Activated CD8-positive, alpha-beta T cell treated with anti-CD3 and anti-CD28 coated beads for 36 hours (primary cell): ENCODE measurements around the gene SLC8A3. TPM values are rescaled to one million over a fixed set of nuclear protein-coding genes. Genes with fewer than 3 reads are reported as not detected.
A peak's percentile ranks its signal among the peaks of the same experiment; 100 is the strongest.

ENCODE experiments used
- ATAC-seq: fragments of 200-7000 bp; cut with Tn5 transposase; one replicate; pipeline ENCODE4 v1.10.0; 2021; ENCODE audit warnings: mild to moderate bottlenecking, moderate library complexity
- CTCF ChIA-PET: fragments of 350-600 bp; sonication (Branson Sonifier 250); formaldehyde crosslinking; loops from one replicate; lab custom pipeline; 2021; ENCODE audit warnings: antibody characterized with exemption; lab: Charles Lee
- POLR2A ChIA-PET: fragments of 350-600 bp; sonication (Branson Sonifier 250); formaldehyde crosslinking; loops from one replicate; lab custom pipeline; 2021; ENCODE audit warnings: antibody characterized with exemption; lab: Charles Lee
- DNase-seq: peaks from one replicate; pipeline ENCODE4 v3.0.0-alpha.2; 2020
- H3K27ac Mint-ChIP-seq: one replicate; pipeline ENCODE4 v1.8.0; 2021; ENCODE audit warnings: mild to moderate bottlenecking, mixed read lengths
- H3K27me3 Mint-ChIP-seq: one replicate; pipeline ENCODE4 v1.8.0; 2021; ENCODE audit warnings: mixed read lengths
- H3K36me3 Mint-ChIP-seq: one replicate; pipeline ENCODE4 v1.8.0; 2021; ENCODE audit warnings: low read depth, mixed read lengths
- H3K4me1 Mint-ChIP-seq: one replicate; pipeline ENCODE4 v1.8.0; 2021; ENCODE audit warnings: low read depth, mixed read lengths
- H3K4me3 Mint-ChIP-seq: one replicate; pipeline ENCODE4 v1.8.0; 2021; ENCODE audit warnings: mild to moderate bottlenecking, moderate library complexity, mixed read lengths
- H3K9me3 Mint-ChIP-seq: one replicate; pipeline ENCODE4 v1.8.0; 2021; ENCODE audit warnings: mixed read lengths
- CTCF ChIP-seq: fragments of 200-600 bp; IDR thresholded peaks from one replicate; pipeline ENCODE4 v1.8.0; 2022; ENCODE audit warnings: antibody characterized with exemption, mild to moderate bottlenecking
- intact Hi-C: fragments of 100-400 bp; cut with micrococcal nuclease; formaldehyde crosslinking; loops from one replicate; pipeline ENCODE4 v1.10.0; 2022
- total RNA-seq, 2 experiments: library from RNA; stranded (reverse); gene quantifications; one replicate each; pipeline ENCODE4 v1.2.3, GENCODE V29; 2021

Gene SLC8A3
- total RNA-seq, 2 experiments from 2014 or later = 0.54 TPM

GRCh38 chr14:70193396-70193795 is 4.6 kb upstream of the SLC8A3 start:
- no peak for TF ChIP-seq CTCF
- Mint-ChIP-seq H3K4me1 (peaks cover 9% of the 10 kb centered on the region), H3K9me3 (peaks cover 4% of the 10 kb centered on the region), H3K4me3 (no peak overlapping the region), H3K27me3 (peaks cover 63% of the 10 kb centered on the region), H3K27ac (no peak overlapping the region), H3K36me3 (no peaks in the 10 kb centered on the region)
- ATAC-seq (no peak), DNase-seq (no peak)
- intact Hi-C loops = no loop called here
- ChIA-PET POLR2A (no interaction called here), CTCF (no interaction called here)

GRCh38 chr14:70192915-70193314 is 4.2 kb upstream of the SLC8A3 start:
- ATAC-seq (no peak), DNase-seq (no peak)
- H3K4me3 Mint-ChIP-seq = no peak overlapping the region
- H3K27ac Mint-ChIP-seq = no peak overlapping the region
- intact Hi-C loops = no loop called here
- POLR2A ChIA-PET = no interaction called here
- CTCF ChIA-PET = no interaction called here
- no peaks in the 10 kb centered on the region for H3K36me3 Mint-ChIP-seq
- H3K4me1 Mint-ChIP-seq = peaks cover 12% of the 10 kb centered on the region
- TF ChIP-seq CTCF = no peak
- peaks cover 65% of the 10 kb centered on the region for H3K27me3 Mint-ChIP-seq
- peaks cover 4% of the 10 kb centered on the region for H3K9me3 Mint-ChIP-seq

DNA sequence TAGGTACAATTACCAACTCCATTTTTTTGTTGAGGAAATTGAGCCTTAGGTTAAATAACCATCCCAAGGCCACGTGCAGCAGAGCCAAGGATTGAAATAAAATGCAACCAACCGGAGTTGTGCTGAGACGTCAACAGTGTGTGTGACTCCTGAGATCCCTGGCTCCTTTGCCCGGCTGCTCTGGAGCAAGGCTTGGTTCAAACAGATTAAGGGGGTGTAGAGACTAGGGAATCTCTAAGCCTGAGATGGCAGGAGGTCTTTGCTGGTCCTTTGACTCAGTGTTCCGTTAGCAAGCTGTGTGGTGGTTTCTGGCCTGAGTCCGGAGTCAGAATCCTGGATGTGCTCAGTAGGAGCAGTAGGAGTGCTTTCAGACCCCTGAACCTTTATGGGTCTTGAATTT is 1.4 kb upstream of the SLC8A3 start:
- H3K27me3 Mint-ChIP-seq = peaks cover 70% of the 10 kb centered on the region
- ChIA-PET POLR2A (no interaction called here), CTCF (no interaction called here)
- DNase-seq = no peak
- H3K4me1 Mint-ChIP-seq = peaks cover 24% of the 10 kb centered on the region
- no peak overlapping the region for H3K27ac Mint-ChIP-seq
- H3K36me3 Mint-ChIP-seq = no peaks in the 10 kb centered on the region
- intact Hi-C loops = no loop called here
- ATAC-seq = no peak
- no peak for TF ChIP-seq CTCF
- no peak overlapping the region for H3K4me3 Mint-ChIP-seq
- peaks cover 4% of the 10 kb centered on the region for H3K9me3 Mint-ChIP-seq

DNA sequence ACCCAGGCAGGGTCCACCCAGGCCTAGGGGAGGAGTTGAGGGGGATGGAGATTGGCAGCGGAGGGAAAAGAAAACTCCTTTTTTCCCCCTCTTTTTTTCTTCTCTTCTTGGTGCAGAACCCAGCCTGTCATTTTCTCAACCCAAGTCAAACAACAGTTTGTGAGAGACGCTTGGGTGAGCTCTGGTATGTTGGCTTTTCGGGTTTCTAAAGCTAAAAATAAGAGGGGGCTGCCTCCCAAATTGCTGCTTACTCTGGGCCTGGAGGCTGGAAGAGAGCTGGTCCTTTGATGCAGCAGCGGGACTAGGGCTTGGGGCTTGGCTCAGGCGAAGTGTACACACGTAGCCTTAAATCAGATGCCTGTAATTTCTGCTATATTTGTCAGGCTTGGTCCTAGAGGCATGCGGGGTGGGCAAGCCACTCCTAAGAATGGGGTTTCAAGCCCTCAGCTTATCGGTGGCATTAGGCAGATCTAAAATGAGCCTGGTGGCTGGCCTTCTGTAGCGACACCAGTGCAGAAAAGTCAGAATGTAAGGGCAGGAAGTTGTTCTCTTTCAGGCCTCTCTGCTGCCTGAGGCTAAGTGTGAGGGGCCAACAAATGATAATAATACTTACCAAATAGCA is 816 bp upstream of the SLC8A3 start:
- H3K27ac Mint-ChIP-seq = no peak overlapping the region
- no peaks in the 10 kb centered on the region for H3K9me3 Mint-ChIP-seq
- peaks cover 66% of the 10 kb centered on the region for H3K27me3 Mint-ChIP-seq
- no peaks in the 10 kb centered on the region for H3K36me3 Mint-ChIP-seq
- intact Hi-C loops = no loop called here
- CTCF ChIA-PET = no interaction called here
- peak overlapping the region; percentile 69 for H3K4me3 Mint-ChIP-seq
- peaks cover 24% of the 10 kb centered on the region for H3K4me1 Mint-ChIP-seq
- POLR2A ChIA-PET = no interaction called here
- no peak for DNase-seq
- no peak for TF ChIP-seq CTCF
- ATAC-seq = no peak

- intact Hi-C loops = no loop called here
Observed at GRCh38 chr14:70188322-70188658, 461 bp downstream of the SLC8A3 start.

More at GRCh38 chr14:70188322-70188658, 461 bp downstream of the SLC8A3 start:
- ChIA-PET CTCF (no interaction called here), POLR2A (no interaction called here)
- no peak for TF ChIP-seq CTCF
- Mint-ChIP-seq H3K36me3 (no peaks in the 10 kb centered on the region), H3K9me3 (no peaks in the 10 kb centered on the region), H3K27me3 (peaks cover 56% of the 10 kb centered on the region), H3K4me1 (peaks cover 24% of the 10 kb centered on the region), H3K4me3 (peak overlapping the region; percentile 74), H3K27ac (peak overlapping the region; percentile 44)
- ATAC-seq = peak; percentile 69
- peak; percentile 62 for DNase-seq
